GM12864 (cell line): Measurements from ENCODE around the gene MTF2.
"Not testable (repeated sequence)": the region's sequence is repeated elsewhere in the genome, so short reads cannot be mapped to it uniquely, and the experiment has no call there.

ENCODE experiments used
- DNase-seq: peaks from one replicate; pipeline ENCODE4 v3.0.0-alpha.2; 2011; ENCODE audit warnings: low read depth
- H3K4me3 ChIP-seq: 2 replicates; pipeline ENCODE4 v1.5.1; 2011; ENCODE audit warnings: mild to moderate bottlenecking, low read depth, low read length, control low read depth
- CTCF ChIP-seq: IDR thresholded peaks from 2 replicates; pipeline ENCODE4 v1.5.1; 2011; ENCODE audit warnings: low read depth, mild to moderate bottlenecking, moderate library complexity, low read length, control low read depth, inconsistent platforms; ENCODE audit errors: missing control alignments

MTF2 gene

GRCh38 chr1:93078986-93079654, at the start of gene MTF2:
Gene MTF2 (plus strand): TSS chr1:93079283. CDS start chr1:93079527, 244 bp downstream.
- no peak for TF ChIP-seq CTCF
- H3K4me3 ChIP-seq, result peak within 1 kb of the TSS; percentile 70
- DNase-seq, result peak; percentile 94

GRCh38 chr1:93029317-93029716, 49.8 kb upstream of the MTF2 start:
- DNase-seq, result no peak
- no peak for TF ChIP-seq CTCF
- no peak overlapping the region for H3K4me3 ChIP-seq

GRCh38 chr1:93030191-93030590, 48.9 kb upstream of the MTF2 start:
- DNase-seq, H3K4me3 ChIP-seq: not testable (repeated sequence)

GRCh38 chr1:93031711-93032110, 47.4 kb upstream of the MTF2 start:
- no peak for TF ChIP-seq CTCF
- DNase-seq, result no peak
- H3K4me3 ChIP-seq, result no peak overlapping the region

GRCh38 chr1:93033029-93033428, 46.1 kb upstream of the MTF2 start:
- no peak overlapping the region for H3K4me3 ChIP-seq
- no peak for TF ChIP-seq CTCF
- DNase-seq, result no peak

- TF ChIP-seq CTCF, result no peak
- peak; percentile 51 for DNase-seq
- no peak overlapping the region for H3K4me3 ChIP-seq
These were observed 45.3 kb upstream of the MTF2 start for GRCh38 chr1:93033785-93034184.

- DNase-seq, result no peak
- no peak overlapping the region for H3K4me3 ChIP-seq
- no peak for TF ChIP-seq CTCF
These were observed 44.7 kb upstream of the MTF2 start for GRCh38 chr1:93034397-93034796.
